HG03442 (cell line): ENCODE data around the gene ANO6.

Experiments used
- ATAC-seq: cut with Tn5 transposase; IDR thresholded peaks from one replicate; pipeline ENCODE4 v1.9.1; 2021; ENCODE audit warnings: mild to moderate bottlenecking, moderate library complexity; ENCODE audit not compliant: unreplicated experiment

Gene ANO6

GRCh38 chr12:45208604-45209487 lies 7.0 kb upstream of the ANO6 start:
- no peak for ATAC-seq

- no peak for ATAC-seq
These were observed 6.1 kb upstream of the ANO6 start for GRCh38 chr12:45209784-45210183.

- no peak for ATAC-seq
These were observed 3.8 kb upstream of the ANO6 start for GRCh38 chr12:45212064-45212463.

GRCh38 chr12:45213107-45213506 lies 2.8 kb upstream of the ANO6 start:
- no peak for ATAC-seq

GRCh38 chr12:45214071-45214470 lies 1.8 kb upstream of the ANO6 start:
- no peak for ATAC-seq

GRCh38 chr12:45214749-45215418 lies 1.0 kb upstream of the ANO6 start:
- ATAC-seq: no peak

GRCh38 chr12:45216230-45216982 lies 511 bp downstream of the ANO6 start:
- ATAC-seq: peak; percentile 33

GRCh38 chr12:45216983-45217485 lies 1.1 kb downstream of the ANO6 start:
- ATAC-seq: no peak

GRCh38 chr12:45217846-45218245 lies 2.0 kb downstream of the ANO6 start:
- no peak for ATAC-seq

- no peak for ATAC-seq
These were observed 3.7 kb downstream of the ANO6 start for GRCh38 chr12:45219621-45220020.

- no peak for ATAC-seq
These were observed 4.6 kb downstream of the ANO6 start for GRCh38 chr12:45220363-45220931.

- no peak for ATAC-seq
These were observed 5.1 kb downstream of the ANO6 start for GRCh38 chr12:45220969-45221368.

- ATAC-seq: peak; percentile 40
These were observed 8.0 kb downstream of the ANO6 start for GRCh38 chr12:45223868-45224267.

- peak; percentile 18 for ATAC-seq
These were observed 8.4 kb downstream of the ANO6 start for GRCh38 chr12:45224311-45224710.

GRCh38 chr12:45226021-45226420 lies 10.1 kb downstream of the ANO6 start:
- ATAC-seq: no peak

GRCh38 chr12:45227316-45228067 lies 11.6 kb downstream of the ANO6 start:
- ATAC-seq: no peak

- ATAC-seq: no peak
These were observed 15.7 kb downstream of the ANO6 start for GRCh38 chr12:45231515-45232145.

GRCh38 chr12:45232146-45232755 lies 16.4 kb downstream of the ANO6 start:
- ATAC-seq: no peak

- peak; percentile 52 for ATAC-seq
These were observed 17.0 kb downstream of the ANO6 start for GRCh38 chr12:45232756-45233372.
